ENCODE data around the gene MYO1B.

DNA sequence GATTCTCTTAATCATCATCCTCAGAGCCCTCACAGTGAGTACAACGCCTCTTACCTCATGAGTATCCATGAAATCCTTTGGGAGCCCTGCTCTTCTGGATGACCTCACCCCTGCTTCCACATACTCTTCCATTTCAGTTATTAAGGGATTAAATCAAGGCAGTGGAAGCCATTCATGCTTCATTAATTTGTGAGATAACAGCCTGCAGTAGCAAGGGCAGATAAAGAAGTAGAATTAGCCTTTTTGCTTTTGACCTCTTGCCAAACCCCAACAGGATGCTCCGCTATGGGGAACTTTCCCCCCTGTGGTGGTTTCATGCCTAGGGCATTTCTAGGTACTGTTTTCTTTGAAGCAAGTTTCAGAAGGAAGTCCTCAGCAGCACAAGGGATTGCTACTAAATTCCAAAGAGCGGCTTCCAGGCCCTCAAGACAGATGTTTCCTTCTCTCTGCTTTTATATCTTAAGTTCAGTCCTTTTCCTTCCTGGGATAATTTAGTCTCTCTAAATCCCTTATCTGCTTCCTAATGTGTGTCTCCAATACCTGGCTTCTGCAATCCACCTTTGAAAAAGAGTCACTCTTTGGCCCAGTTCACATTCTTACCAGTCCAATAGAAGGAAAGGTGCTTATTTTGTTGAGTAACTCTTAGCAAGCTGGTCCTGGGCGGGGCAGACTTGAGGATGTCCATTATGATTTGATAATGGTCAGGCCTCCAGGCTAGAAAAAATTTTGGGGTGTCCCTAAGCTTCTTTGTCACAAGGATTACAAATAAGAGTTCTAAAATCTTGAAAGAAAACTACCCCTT lies 76.9 kb downstream of the MYO1B start:
- TF ChIP-seq POLR2A (IDR thresholded peaks at IDR 0.05; ENCODE audit: low read depth, low read length): no peak
- TF ChIP-seq POU2F2 (IDR thresholded peaks at IDR 0.05; ENCODE audit: low read depth, low read length): no peak
- no peak for TF ChIP-seq POLR2AphosphoS5 (IDR thresholded peaks at IDR 0.05; ENCODE audit: low read depth, low read length)
- TF ChIP-seq TAF1 (IDR thresholded peaks at IDR 0.05; ENCODE audit: low read depth, low read length): no peak
- TF ChIP-seq PAX5 (IDR thresholded peaks at IDR 0.05; ENCODE audit: insufficient read depth, low read length, severe bottlenecking): no peak
